HG03045 (cell line): ENCODE results near the gene SLC27A5.
"Not testable (repeated sequence)": the region's sequence is repeated elsewhere in the genome, so short reads cannot be mapped to it uniquely, and the experiment has no call there.

ENCODE experiments used
- ATAC-seq: cut with Tn5 transposase; IDR thresholded peaks from one replicate; pipeline ENCODE4 v1.9.1; 2021; ENCODE audit warnings: mild to moderate bottlenecking, moderate library complexity; ENCODE audit not compliant: unreplicated experiment

The SLC27A5 gene

DNA sequence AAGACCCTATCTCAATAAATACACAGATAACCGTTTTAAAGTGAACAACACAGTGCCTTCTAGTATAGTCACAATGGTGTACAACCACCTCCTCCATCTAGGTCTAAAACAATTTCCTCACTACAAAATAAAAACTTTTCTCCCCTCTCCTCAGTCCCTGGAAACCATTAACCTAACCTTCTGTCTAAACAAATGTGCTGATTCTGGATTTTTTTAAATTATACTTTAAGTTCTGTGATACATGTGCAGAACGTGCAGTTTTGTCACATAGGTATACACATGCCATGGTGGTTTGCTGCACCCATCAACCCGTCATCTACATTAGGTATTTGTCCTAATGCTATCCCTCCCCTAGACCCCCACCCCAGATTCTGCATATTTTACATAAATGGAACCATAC, 17.6 kb upstream of the SLC27A5 start:
- ATAC-seq: no peak

DNA sequence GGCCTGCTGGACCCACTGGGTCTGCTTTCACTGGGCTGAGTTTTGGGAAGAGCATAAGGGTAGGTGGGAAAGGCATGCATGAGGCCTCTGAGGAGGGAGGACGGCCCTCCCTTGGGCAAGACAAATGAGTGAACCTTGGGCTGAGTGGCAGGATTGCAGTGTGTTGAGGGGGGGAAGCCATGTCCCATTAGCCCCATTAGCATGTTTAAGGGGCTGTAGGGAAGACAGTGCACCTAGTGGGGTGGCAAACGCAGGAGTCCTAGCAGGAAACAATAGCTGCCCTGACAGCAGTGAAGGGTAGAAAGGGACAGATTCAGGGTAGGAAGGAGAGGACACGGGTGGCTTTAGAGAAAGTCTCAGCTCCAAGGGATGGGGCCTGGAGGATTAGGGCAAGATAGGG, 10.9 kb upstream of the SLC27A5 start:
- no peak for ATAC-seq

DNA sequence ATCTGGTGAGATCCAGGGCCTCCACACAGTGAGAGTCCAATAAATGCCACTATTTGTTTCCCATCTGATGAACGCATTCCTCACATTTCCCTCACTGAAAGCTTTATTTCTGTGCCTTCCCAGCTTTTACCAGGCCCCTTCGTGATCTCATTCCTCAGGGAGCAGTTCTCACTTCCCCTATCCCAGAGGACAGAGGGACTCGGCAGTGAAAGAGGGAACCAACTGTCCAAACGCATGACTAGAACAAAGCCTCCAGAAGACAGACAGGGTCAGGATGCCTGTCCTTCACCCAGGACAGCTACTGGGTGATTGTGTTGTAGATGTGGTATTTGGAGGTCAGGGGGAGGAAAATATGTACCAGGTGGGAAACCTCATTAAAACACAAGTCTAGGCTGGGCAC, 9.9 kb upstream of the SLC27A5 start:
- no peak for ATAC-seq

DNA sequence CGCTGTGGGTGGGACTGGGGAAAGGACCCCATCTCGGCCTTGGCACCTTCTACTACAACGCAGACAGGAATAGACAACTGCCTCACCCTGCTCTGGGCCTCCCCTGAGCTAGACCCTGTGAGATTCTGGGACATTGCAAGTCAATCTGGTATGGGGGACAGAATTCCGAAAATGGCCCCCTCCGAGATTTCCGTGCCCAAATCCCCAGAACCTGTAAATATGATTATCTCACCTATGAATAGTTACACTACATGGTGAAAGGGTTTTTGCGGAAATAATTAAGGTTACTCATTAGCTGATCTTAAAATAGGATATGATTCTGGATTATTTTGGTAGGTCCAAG, 8.4 kb upstream of the SLC27A5 start:
- no peak for ATAC-seq

DNA sequence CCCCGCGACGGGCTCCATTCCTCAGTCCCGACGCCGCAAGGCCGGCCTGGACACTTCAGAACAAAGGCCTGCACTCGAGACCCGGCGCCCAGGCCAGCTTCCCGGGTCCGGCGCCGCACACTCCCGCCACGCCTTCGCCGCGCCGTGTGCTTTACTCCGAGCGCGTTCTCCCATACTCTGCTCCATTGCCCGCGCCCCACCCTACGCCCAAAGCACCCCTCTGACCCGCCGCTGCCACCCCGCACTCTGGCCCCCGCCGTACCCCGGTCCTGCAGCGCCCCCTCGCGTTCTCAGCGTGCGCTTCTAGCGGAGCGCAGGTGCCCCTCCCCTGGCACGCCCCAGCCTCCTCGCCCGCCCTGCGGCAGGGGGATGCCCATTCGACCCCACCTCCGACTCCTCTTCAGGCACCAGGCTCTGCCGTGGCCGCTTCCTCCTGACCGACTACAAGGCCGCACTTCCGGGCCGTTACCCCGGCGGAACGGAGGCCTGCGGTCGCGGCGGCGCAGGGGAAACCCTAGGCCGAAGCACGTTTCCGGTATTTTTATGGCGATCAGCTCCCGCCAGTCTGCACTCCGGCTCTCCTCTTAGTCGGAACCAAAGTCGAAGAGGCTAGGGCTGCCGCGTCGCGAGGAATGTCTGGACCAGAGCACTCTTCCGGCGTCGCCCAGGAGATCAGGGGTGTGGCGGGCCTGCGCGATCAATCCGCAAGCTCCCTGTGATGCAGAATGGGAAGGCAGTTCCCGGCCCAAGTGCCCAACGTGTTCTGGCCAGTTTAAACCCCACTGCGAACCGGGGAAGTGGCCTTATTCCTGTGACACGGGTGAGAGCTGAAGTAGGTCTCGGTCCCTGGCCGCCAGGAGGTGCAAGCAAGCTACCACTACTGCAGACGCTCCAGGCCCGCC, 7.8 kb upstream of the SLC27A5 start, which contains the start of gene ZBTB45:
Gene ZBTB45 (minus strand): TSS at position 456 of the 902 bp plus-strand sequence. CDS start 2,137 bp downstream, outside the sequence.
- peak; percentile 83 for ATAC-seq

DNA sequence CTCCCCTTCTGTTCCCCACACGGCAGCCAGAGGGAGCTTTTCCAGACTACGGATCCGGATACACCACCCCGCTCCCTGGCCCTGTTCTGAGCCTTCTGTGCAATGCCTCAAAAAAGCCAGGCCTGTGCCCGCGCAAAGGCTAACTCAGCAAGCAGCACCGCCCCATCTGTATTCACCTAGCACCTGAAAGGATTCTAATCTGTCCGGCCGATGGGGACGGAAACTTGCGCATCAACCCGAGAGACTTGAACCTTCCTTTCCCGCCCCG, 7.2 kb upstream of the SLC27A5 start:
- no peak for ATAC-seq

DNA sequence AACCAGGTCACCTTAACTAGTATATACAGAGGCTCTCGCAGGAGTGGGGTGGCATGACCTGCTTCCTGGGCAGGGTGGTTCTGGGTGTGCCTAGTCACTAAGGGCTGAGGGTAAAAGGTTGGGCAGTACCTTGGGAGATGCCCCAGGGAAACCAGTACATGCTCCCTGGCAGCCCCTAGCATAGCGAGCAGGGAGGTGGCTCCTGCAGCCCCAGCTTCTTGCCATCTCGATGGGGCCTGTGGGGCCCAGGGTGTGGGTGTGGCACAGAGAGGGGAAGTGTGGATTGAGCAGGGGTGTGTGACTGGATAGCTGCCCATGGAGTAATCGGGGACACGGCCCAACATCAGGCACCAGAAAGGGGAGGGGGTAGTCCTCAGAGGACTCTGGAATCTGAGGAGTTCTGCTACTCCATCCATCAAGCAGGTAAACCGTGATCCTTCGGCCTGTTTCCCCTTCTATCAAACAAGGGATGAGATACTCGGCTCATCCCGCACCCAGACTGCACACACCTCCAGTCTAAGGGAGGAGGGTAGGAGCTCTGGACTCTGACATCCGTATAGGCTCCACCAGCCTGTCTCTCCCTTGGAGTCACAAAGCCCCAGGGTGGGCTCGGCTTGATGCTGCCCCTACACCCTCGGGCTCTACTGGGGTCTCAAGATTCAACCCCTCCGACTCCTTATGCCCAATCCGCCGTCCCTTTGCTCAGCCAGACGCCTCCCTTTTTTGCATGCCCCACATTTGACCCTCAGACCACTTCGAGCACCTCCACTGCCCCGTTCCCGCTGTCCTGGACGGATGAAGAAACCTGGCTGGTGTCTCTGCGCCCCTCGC, 6.7 kb upstream of the SLC27A5 start:
- no peak for ATAC-seq

DNA sequence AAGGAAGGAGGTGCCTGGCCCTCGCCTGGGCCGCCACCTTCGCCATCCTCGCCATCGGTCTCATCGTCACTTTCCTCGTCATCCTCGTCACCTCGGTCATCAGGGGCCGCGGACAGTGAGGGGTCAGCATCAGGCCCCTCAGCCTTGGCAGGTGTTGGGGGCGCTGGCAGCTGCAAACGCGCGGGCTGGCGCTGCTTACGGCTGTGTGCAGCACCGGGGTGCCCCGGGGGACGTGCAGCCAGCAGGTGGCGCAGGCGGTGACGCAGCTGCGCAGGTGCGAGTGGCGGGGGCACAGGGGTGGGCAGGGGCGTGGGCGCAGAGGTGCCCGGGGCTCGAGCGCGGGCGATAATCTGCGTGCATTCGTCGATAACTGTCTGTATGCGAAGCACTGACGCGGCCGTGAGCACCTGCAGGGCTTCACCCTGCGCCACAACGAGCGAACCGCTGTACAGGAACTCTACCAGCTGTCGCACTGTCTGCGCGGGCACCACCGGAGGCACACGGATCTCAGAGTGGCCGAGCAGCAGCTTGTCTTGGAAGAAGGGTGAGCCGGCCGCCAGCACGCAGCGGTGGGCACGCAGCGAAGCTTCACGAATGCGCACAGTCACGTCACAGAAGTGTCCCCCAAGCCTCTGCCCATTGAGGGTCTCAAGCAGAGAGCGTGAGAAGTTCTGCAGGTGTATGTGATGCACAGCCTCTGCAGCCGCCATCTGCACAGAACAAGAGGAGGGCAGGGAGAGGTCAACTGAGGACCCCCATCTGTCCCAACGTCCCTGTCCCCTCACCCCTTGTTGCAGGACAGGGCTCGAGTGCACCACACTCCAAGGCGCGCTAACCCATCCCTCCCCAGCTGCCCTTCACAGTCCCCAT, 5.4 kb upstream of the SLC27A5 start:
- ATAC-seq: no peak

DNA sequence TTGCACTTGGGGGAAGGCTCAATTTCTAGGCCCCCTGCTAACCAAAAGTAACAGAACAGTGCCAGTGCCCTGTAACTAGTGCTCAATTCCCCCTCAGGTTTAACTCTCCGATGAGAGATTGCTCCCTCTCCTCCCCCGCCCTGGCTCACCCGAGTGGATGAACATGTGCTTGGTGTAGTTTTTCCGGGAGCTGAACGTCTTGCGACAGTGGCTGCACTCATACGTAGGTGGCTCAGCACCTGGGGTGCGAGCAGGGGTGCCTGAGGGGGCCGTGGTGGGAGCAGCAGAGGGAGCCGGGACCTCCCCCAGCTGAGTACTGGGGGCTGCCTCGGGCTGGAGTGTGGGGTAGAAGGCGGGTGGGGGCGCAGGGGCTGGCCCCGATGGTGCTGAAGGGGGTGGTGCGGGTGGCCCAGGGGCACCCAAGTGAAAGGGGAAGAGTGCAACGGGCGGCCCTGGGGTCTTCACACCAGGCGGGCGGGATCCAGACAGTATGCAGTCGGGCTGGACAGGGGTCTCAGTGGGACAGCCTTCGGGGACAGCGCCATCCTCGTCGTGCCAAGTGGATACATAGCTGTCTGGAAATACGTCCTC, 4.5 kb upstream of the SLC27A5 start:
- ATAC-seq: no peak

DNA sequence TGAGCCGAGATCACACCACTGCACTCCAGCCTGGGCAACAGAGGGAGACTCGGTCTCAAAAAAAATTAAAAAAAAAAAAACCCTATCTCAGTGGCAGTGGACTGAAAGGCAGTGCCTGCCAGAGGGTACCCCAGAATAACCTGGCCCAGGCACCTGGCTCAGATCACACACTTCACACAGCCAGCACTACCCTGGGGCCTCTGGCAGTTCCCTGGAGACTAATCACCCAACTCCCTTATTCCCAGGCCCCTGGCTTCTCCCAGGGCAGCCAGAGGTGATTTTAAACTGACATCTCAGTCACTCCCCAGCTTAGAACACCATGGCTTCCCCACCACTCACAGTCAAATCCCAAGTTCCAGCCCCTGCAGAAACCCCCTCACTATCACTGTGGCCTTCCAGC, 3.5 kb upstream of the SLC27A5 start:
- ATAC-seq: no peak

DNA sequence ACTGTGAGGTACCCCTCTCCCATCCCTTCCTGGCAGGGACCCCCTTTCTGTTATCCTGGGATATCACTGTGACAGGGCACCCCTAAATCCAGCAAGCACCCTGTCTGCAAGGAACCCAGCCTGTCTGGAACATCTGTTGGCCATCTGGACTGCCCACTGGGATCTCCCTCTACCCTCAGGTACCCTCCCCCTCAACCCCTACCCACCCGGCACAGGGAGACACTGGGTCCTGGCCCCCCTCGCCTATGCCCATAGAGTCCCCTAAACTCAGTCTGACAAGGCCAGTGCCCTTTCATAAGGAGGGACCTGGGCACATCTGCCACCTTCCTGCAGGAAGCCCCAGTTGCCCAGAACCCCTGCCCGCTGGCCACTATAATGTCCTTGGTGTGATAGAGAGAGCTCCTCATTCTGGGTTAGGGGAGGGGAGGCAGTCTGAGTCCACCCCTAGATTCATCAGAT, 2.8 kb upstream of the SLC27A5 start:
- no peak for ATAC-seq

DNA sequence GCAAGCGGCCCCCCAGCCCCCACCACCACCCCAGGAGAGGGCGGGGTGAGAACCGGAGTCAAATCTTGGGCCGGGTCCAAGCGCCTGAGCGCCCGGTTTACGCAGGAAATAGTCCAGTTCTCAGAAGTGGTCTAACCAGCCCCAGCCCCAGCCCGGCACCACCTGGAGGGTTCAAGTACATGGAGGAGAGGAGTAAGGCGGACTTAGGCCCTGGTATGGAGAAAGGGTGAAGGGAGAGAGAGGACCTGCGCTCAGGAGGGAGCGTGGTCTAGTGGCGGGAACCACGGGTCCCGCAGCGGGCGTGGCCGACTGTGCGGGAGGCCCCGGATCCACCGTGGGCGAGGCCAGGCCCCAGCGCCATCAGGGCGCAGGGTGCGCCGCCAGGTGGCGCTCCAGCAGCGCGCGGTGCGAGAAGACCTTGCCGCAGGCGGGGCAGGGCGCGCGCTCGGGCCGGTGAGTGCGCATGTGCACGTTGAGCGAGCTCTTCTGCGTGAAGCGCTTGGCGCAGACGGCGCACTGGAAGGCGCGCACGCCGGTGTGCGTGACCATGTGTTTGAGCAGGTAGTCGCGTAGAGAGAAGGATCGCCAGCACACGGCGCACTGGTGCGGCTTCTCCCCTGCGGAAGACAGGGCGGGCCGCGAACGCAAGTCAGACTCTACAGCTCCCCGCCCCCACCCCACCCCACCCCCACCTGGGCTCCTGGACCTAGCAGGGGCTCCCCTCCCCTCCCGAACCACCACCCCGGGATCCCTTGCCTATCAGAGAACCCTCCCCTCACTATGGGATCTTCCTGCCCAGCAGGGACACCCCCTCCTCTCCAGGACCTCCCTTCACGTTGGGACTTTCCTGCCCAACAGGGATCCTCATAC, 2.1 kb upstream of the SLC27A5 start:
- ATAC-seq: peak; percentile 64

DNA sequence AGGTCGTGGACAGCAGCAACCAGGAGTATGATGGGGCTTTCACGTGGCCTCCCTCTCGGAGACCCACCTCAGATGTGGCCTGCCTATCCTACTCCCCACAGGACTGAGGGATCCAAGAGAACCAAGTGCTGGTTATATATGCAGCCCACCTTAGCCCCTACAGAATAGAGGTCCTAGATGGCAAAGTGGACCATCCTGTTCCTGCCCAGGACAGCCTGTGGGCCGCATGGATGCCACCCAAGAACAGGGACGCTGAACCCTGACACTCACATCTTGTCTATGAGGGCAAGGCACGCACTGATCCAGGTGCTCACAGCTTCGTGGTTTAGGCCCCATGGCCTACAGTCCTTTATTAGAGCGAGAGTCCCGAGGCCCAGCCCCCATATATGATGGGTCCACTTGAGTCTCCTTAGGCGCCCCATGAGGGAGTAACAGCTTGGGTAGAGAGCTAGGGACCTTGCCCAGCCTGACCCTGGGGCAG, 1.5 kb upstream of the SLC27A5 start:
- no peak for ATAC-seq

DNA sequence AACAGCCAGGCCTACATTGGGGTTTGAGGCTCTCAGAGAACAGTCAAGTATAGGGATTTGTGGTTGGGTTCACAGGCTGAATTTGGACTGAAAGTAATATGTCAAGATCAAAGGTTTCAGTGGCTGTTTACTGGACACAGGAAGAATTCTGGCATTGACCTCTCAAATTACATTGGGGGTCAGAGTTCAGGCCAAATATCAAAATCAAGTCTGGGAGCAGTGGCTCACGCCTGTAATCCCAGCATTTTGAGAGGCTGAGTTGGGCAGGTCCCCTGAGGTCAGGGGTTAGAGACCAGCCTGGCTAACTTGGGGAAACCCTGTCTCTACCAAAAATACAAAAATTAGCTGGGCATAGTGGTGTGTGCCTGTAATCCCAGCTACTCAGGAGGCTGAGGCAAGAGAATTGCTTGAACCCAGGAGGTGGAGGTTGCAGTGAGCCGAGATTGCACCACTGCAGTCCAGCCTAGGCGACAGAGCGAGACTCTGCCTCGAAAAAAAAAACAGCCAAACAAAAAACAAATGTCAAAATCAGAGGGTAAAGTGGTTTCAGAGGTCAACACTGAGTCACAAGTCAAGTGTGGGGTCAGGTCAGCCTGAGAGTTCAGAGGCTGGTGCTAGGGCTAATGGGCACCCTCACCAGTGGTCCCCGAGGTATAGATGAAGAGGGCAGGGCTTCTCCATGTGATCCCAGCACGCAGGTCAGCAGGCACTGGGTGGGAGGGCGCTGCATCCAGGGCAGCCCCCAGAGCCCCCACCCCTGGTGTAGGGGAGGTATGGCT, 1.5 kb downstream of the SLC27A5 start:
- no peak for ATAC-seq

DNA sequence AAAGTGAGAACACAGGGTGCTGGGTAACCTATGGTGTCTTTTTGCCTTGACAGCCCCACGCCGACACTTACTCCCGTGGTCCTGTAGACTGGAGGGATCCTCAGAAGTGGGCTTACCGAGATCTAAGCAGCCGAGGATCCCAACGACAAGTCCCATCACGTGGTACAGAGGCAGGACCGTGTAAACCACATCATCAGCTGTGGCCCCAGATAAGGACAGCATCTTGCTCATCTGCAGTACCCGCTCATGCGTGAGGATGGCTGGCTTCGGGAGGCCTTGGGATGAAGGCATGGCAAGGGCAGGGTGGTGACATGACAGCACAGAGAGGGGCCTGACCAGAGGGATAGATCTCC, 2.1 kb downstream of the SLC27A5 start:
- no peak for ATAC-seq

DNA sequence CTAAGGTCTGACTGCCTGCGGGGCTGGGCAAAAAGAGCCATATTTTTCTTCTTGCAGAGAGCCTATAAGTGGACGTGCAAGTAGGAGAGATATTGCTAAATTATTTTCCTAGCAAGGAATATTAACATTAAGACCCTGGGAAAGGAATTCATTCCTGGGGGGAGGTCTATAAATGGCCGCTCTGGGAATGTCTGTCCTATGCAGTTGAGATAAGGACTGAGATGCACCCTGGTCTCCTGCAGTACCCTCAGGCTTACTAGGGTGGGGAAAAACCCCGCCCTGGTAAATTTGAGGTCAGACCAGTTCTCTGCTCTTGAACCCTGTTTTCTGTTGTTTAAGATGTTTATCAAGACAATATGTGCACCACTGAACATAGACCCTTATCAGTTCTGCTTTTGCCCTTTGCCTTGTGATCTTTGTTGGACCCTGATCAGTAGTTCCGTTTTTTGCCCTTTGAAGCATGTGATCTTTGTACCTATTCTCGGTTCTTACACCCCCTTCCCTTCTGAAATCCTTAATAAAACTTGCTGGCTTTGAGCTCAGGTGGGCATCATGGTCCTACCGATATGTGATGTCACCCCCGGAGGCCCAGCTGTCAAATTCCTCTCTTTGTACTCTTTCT, 4.1 kb downstream of the SLC27A5 start:
- not testable (repeated sequence) for ATAC-seq

DNA sequence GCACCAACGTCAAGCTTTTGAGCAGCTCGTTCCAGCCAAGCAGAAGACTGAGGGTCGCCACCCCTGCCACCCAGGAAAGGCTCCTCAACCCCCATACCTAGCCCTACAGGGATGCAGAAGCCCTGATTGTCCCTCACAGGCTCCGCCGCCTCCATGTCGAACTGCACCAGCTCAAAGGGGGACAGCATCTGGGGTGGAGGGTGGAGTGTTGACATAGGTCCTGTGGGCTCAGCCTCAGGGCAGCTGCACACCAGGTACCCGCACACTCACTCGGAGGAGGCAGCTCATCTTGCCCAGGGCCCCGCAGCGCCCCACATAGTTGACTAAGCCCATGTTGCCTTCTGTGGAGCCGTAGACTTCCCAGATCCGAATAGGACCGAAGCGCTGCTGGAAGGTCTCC, 11.6 kb downstream of the SLC27A5 start:
- no peak for ATAC-seq
